ENCODE data around the gene SPTLC2. TPM values are rescaled to one million over a fixed set of nuclear protein-coding genes. Genes with fewer than 3 reads are reported as not detected.
"Not testable (repeated sequence)": the region's sequence is repeated elsewhere in the genome, so short reads cannot be mapped to it uniquely, and the experiment has no call there.

SPTLC2 gene
- total RNA-seq, 1 donor = 33.6 TPM

GRCh38 chr14:77640756-77641533, 24.5 kb upstream of the SPTLC2 start:
- H3K9me3 ChIP-seq (ENCODE audit: low read depth, low read length) = no peaks in the 10 kb centered on the region
- peak overlapping the region; percentile 56 for H3K4me3 ChIP-seq (ENCODE audit: low read length)
- peaks cover 28% of the 10 kb centered on the region for H3K4me1 ChIP-seq (ENCODE audit: insufficient read depth, low read length)
- no peaks in the 10 kb centered on the region for H3K27me3 ChIP-seq (ENCODE audit: insufficient read depth, low read length)

- H3K4me1 ChIP-seq (ENCODE audit: insufficient read depth, low read length) = peaks cover 28% of the 10 kb centered on the region
- no peak overlapping the region for H3K4me3 ChIP-seq (ENCODE audit: low read length)
- no peaks in the 10 kb centered on the region for H3K27me3 ChIP-seq (ENCODE audit: insufficient read depth, low read length)
- H3K9me3 ChIP-seq (ENCODE audit: low read depth, low read length) = no peaks in the 10 kb centered on the region
These were observed 22.3 kb upstream of the SPTLC2 start for GRCh38 chr14:77638771-77639171.

GRCh38 chr14:77635869-77636268, 19.4 kb upstream of the SPTLC2 start:
- H3K4me3 ChIP-seq (ENCODE audit: low read length); H3K4me1 ChIP-seq (ENCODE audit: insufficient read depth, low read length); H3K27me3 ChIP-seq (ENCODE audit: insufficient read depth, low read length); H3K9me3 ChIP-seq (ENCODE audit: low read depth, low read length): not testable (repeated sequence)

GRCh38 chr14:77635466-77635865, 19.0 kb upstream of the SPTLC2 start:
- H3K27me3 ChIP-seq (ENCODE audit: insufficient read depth, low read length); H3K4me1 ChIP-seq (ENCODE audit: insufficient read depth, low read length); H3K9me3 ChIP-seq (ENCODE audit: low read depth, low read length); H3K4me3 ChIP-seq (ENCODE audit: low read length): not testable (repeated sequence)

GRCh38 chr14:77630111-77630510, 13.7 kb upstream of the SPTLC2 start:
- no peak overlapping the region for H3K4me3 ChIP-seq (ENCODE audit: low read length)
- H3K27me3 ChIP-seq (ENCODE audit: insufficient read depth, low read length) = no peaks in the 10 kb centered on the region
- H3K4me1 ChIP-seq (ENCODE audit: insufficient read depth, low read length) = no peaks in the 10 kb centered on the region
- no peaks in the 10 kb centered on the region for H3K9me3 ChIP-seq (ENCODE audit: low read depth, low read length)

- no peaks in the 10 kb centered on the region for H3K9me3 ChIP-seq (ENCODE audit: low read depth, low read length)
- no peaks in the 10 kb centered on the region for H3K27me3 ChIP-seq (ENCODE audit: insufficient read depth, low read length)
- H3K4me1 ChIP-seq (ENCODE audit: insufficient read depth, low read length) = no peaks in the 10 kb centered on the region
- no peak overlapping the region for H3K4me3 ChIP-seq (ENCODE audit: low read length)
These were observed 8.9 kb upstream of the SPTLC2 start for GRCh38 chr14:77625360-77625759.

- no peaks in the 10 kb centered on the region for H3K27me3 ChIP-seq (ENCODE audit: insufficient read depth, low read length)
These were observed 6.8 kb upstream of the SPTLC2 start for GRCh38 chr14:77623201-77623600.

GRCh38 chr14:77622366-77622961, 6.0 kb upstream of the SPTLC2 start:
- H3K9me3 ChIP-seq (ENCODE audit: low read depth, low read length) = no peaks in the 10 kb centered on the region
- H3K4me3 ChIP-seq (ENCODE audit: low read length) = no peak overlapping the region
- H3K27me3 ChIP-seq (ENCODE audit: insufficient read depth, low read length) = no peaks in the 10 kb centered on the region
- H3K4me1 ChIP-seq (ENCODE audit: insufficient read depth, low read length) = peaks cover 4% of the 10 kb centered on the region

More at GRCh38 chr14:77623201-77623600, 6.8 kb upstream of the SPTLC2 start:
- H3K4me3 ChIP-seq (ENCODE audit: low read length) = no peak overlapping the region
- peaks cover 2% of the 10 kb centered on the region for H3K4me1 ChIP-seq (ENCODE audit: insufficient read depth, low read length)
- H3K9me3 ChIP-seq (ENCODE audit: low read depth, low read length) = no peaks in the 10 kb centered on the region

- H3K4me3 ChIP-seq (ENCODE audit: low read length) = no peak overlapping the region
- no peaks in the 10 kb centered on the region for H3K9me3 ChIP-seq (ENCODE audit: low read depth, low read length)
- H3K27me3 ChIP-seq (ENCODE audit: insufficient read depth, low read length) = no peaks in the 10 kb centered on the region
- H3K4me1 ChIP-seq (ENCODE audit: insufficient read depth, low read length) = peaks cover 9% of the 10 kb centered on the region
These were observed 3.9 kb upstream of the SPTLC2 start for GRCh38 chr14:77620222-77620870.

GRCh38 chr14:77618381-77618970, 2.0 kb upstream of the SPTLC2 start:
- no peaks in the 10 kb centered on the region for H3K27me3 ChIP-seq (ENCODE audit: insufficient read depth, low read length)
- H3K4me3 ChIP-seq (ENCODE audit: low read length) = no peak overlapping the region
- peaks cover 25% of the 10 kb centered on the region for H3K4me1 ChIP-seq (ENCODE audit: insufficient read depth, low read length)
- H3K9me3 ChIP-seq (ENCODE audit: low read depth, low read length) = no peaks in the 10 kb centered on the region

- Histone ChIP-seq H3K4me3 (ENCODE audit: low read length) (peak overlapping the region; percentile 90), H3K9me3 (ENCODE audit: low read depth, low read length) (no peaks in the 10 kb centered on the region), H3K4me1 (ENCODE audit: insufficient read depth, low read length) (peaks cover 44% of the 10 kb centered on the region), H3K27me3 (ENCODE audit: insufficient read depth, low read length) (no peaks in the 10 kb centered on the region)
These were observed 344 bp downstream of the SPTLC2 start for GRCh38 chr14:77616133-77616453.

GRCh38 chr14:77615361-77616132, 890 bp downstream of the SPTLC2 start:
- peaks cover 48% of the 10 kb centered on the region for H3K4me1 ChIP-seq (ENCODE audit: insufficient read depth, low read length)
- peak overlapping the region; percentile 90 for H3K4me3 ChIP-seq (ENCODE audit: low read length)
- H3K27me3 ChIP-seq (ENCODE audit: insufficient read depth, low read length) = no peaks in the 10 kb centered on the region
- H3K9me3 ChIP-seq (ENCODE audit: low read depth, low read length) = no peaks in the 10 kb centered on the region

- Histone ChIP-seq H3K9me3 (ENCODE audit: low read depth, low read length) (no peaks in the 10 kb centered on the region), H3K4me1 (ENCODE audit: insufficient read depth, low read length) (peaks cover 69% of the 10 kb centered on the region), H3K4me3 (ENCODE audit: low read length) (no peak overlapping the region), H3K27me3 (ENCODE audit: insufficient read depth, low read length) (no peaks in the 10 kb centered on the region)
These were observed 3.2 kb downstream of the SPTLC2 start for GRCh38 chr14:77613201-77613600.

GRCh38 chr14:77612011-77612620, 4.3 kb downstream of the SPTLC2 start:
- Histone ChIP-seq H3K4me1 (ENCODE audit: insufficient read depth, low read length) (peaks cover 73% of the 10 kb centered on the region), H3K4me3 (ENCODE audit: low read length) (no peak overlapping the region), H3K9me3 (ENCODE audit: low read depth, low read length) (no peaks in the 10 kb centered on the region), H3K27me3 (ENCODE audit: insufficient read depth, low read length) (no peaks in the 10 kb centered on the region)
